Lower lobe of right lung (tissue), 2 donors: ENCODE measurements around the gene GLB1L2. TPM values are rescaled to one million over a fixed set of nuclear protein-coding genes. Genes with fewer than 3 reads are reported as not detected.
A peak's percentile ranks its signal among the peaks of the same experiment; 100 is the strongest.

ENCODE experiments used
- ATAC-seq, 2 donors: fragments of 200-7000 bp; cut with Tn5 transposase; one replicate each; pipeline ENCODE4 v1.9.1; 2020 to 2022; ENCODE audit warnings: mild to moderate bottlenecking in 2 of 2, moderate library complexity in 2 of 2
- DNase-seq: peaks from one replicate; pipeline ENCODE4 v3.0.0-alpha.2; 2020
- H3K27ac ChIP-seq: fragments of 200-600 bp; one replicate; pipeline ENCODE4 v1.8.0; 2022
- H3K27me3 ChIP-seq: fragments of 200-600 bp; one replicate; pipeline ENCODE4 v1.8.0; 2022; ENCODE audit warnings: low read depth
- H3K36me3 ChIP-seq: fragments of 200-600 bp; one replicate; pipeline ENCODE4 v1.8.0; 2022; ENCODE audit warnings: mild to moderate bottlenecking
- H3K4me1 ChIP-seq: fragments of 200-600 bp; one replicate; pipeline ENCODE4 v1.8.0; 2022
- H3K4me3 ChIP-seq: fragments of 200-600 bp; one replicate; pipeline ENCODE4 v1.8.0; 2022; ENCODE audit warnings: mild to moderate bottlenecking
- H3K9me3 ChIP-seq: fragments of 200-600 bp; one replicate; pipeline ENCODE4 v1.8.0; 2022
- intact Hi-C: fragments of 100-400 bp; cut with DNase I; formaldehyde crosslinking; loops from one replicate; pipeline ENCODE4 v1.11.0; 2022
- total RNA-seq: library from RNA; stranded (reverse); fragmentation: NEBNext Ultra II Directional; extraction: Animal tissue kit (Norgen Biotek cat#: 25700); gene quantifications from one replicate; pipeline ENCODE4 v1.2.1, GENCODE V29; 2021
- TF ChIP-seq, protein P1 (sequence below): fragments of 200-600 bp; IDR thresholded peaks from one replicate; pipeline ENCODE4 v1.8.0; 2022; ENCODE audit warnings: antibody characterized with exemption, mild to moderate bottlenecking
- donor health status: DM: no; HTN: yes; CAD: no; lungs with severe emphysema.

The GLB1L2 gene
- total RNA-seq, 1 donor from 2014 or later, result 5.1 TPM

DNA sequence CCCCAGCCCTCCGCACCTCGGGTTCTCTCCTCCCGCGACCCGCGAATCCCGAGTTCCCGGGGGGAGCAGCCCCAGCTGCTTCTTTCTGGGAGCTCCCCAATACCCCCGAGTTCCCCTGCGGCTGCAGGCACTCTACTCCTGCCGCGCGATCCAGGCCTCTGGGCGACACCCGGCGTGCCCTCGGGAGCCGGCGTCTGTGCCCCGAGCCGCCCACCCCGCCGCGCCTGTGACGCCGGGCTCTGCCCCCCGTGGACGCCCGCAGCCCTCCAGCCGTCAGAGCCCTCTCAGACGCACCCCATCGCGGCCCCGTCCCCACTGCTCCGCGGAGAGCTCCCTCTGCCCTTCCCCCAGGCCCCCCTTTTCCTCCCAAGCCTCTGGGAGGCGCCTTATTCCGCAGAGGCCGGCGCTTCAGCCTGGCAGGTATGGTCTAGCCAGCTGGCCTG lies 422 bp downstream of the GLB1L2 start:
- Histone ChIP-seq H3K27ac (no peak overlapping the region), H3K4me3 (peak overlapping the region; percentile 63), H3K36me3 (no peaks in the 10 kb centered on the region), H3K4me1 (peaks cover 17% of the 10 kb centered on the region), H3K9me3 (no peaks in the 10 kb centered on the region), H3K27me3 (peaks cover 24% of the 10 kb centered on the region)
- TF ChIP-seq, protein P1, sequence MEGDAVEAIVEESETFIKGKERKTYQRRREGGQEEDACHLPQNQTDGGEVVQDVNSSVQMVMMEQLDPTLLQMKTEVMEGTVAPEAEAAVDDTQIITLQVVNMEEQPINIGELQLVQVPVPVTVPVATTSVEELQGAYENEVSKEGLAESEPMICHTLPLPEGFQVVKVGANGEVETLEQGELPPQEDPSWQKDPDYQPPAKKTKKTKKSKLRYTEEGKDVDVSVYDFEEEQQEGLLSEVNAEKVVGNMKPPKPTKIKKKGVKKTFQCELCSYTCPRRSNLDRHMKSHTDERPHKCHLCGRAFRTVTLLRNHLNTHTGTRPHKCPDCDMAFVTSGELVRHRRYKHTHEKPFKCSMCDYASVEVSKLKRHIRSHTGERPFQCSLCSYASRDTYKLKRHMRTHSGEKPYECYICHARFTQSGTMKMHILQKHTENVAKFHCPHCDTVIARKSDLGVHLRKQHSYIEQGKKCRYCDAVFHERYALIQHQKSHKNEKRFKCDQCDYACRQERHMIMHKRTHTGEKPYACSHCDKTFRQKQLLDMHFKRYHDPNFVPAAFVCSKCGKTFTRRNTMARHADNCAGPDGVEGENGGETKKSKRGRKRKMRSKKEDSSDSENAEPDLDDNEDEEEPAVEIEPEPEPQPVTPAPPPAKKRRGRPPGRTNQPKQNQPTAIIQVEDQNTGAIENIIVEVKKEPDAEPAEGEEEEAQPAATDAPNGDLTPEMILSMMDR, result no peak
- intact Hi-C loops, result no loop called here
- DNase-seq (no peak), ATAC-seq (peak; percentile 65 to 66)

DNA sequence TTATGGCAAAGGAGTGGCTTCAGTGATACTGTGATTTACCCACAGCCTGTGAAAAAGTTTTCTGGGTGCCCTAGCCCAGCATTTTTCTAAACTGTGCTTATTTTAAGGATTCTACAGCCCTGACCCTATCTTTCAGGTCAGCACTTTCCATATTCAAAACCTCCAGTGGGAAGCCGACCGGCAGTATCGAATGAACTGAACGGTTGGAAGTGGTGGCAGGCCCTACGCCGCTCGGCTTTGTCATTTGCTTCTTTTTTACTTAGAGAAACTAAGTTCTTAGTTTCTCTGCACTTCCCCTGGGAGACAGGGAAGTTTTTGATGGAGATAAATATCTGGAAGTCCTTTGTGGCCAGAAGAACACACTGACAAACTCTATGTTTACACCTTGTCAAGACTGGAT lies 994 bp downstream of the GLB1L2 start:
- ATAC-seq (no peak), DNase-seq (no peak)
- no peak overlapping the region for H3K27ac ChIP-seq
- no peaks in the 10 kb centered on the region for H3K36me3 ChIP-seq
- peak overlapping the region; percentile 63 for H3K4me3 ChIP-seq
- intact Hi-C loops, result no loop called here
- H3K27me3 ChIP-seq, result peaks cover 24% of the 10 kb centered on the region
- H3K9me3 ChIP-seq, result no peaks in the 10 kb centered on the region
- peaks cover 17% of the 10 kb centered on the region for H3K4me1 ChIP-seq
- TF ChIP-seq, protein P1, result no peak

DNA sequence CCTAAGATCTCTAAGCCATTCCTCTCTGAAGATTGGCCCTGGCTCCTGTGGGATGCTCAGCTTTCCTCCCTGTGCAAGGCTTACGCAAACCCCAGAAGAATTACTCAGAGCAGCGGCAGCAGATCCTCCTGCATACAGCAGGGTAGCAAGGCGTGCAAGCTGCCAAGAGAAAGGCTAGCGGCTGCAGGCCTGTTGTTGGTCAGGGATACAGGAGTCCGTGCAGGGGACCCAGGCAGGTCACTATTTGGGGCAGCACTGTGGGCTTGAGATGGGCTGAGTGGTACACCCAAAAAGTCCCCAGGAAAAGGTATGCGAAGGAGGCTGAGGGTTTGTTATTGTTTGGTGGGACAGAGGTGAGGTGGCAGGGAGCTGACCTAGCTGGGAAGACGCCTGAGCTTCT lies 1.5 kb downstream of the GLB1L2 start:
- ATAC-seq (no peak), DNase-seq (no peak)
- H3K4me3 ChIP-seq, result no peak overlapping the region
- TF ChIP-seq, protein P1, result no peak
- peaks cover 17% of the 10 kb centered on the region for H3K4me1 ChIP-seq
- peaks cover 24% of the 10 kb centered on the region for H3K27me3 ChIP-seq
- H3K27ac ChIP-seq, result no peak overlapping the region
- H3K36me3 ChIP-seq, result no peaks in the 10 kb centered on the region
- intact Hi-C loops, result no loop called here
- H3K9me3 ChIP-seq, result no peaks in the 10 kb centered on the region

DNA sequence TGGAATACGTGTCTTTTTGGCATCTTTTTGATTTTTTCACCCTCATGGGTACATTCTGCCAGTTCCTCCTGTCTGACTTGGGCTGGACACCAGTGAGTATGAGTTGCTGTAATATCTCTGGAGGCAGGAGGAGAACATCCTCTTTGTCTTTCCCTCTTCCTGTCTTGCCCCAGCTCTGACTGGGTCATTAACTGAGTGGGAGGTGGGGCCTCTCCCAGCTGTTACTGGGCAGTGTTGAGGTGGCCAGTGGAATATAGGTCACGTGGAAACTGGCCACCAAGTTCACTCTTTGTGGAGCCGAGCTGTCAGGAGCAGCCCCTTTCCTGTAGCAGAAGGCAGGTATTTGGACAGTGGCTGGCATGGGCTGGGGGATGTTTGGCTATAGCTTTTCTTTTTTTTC lies 2.2 kb downstream of the GLB1L2 start:
- peaks cover 17% of the 10 kb centered on the region for H3K4me1 ChIP-seq
- no peak overlapping the region for H3K27ac ChIP-seq
- no peak overlapping the region for H3K4me3 ChIP-seq
- H3K27me3 ChIP-seq, result peaks cover 24% of the 10 kb centered on the region
- ATAC-seq, result peak; percentile 17 to 47
- TF ChIP-seq, protein P1, result no peak
- no peak for DNase-seq
- intact Hi-C loops, result no loop called here
- no peaks in the 10 kb centered on the region for H3K9me3 ChIP-seq
- H3K36me3 ChIP-seq, result no peaks in the 10 kb centered on the region

DNA sequence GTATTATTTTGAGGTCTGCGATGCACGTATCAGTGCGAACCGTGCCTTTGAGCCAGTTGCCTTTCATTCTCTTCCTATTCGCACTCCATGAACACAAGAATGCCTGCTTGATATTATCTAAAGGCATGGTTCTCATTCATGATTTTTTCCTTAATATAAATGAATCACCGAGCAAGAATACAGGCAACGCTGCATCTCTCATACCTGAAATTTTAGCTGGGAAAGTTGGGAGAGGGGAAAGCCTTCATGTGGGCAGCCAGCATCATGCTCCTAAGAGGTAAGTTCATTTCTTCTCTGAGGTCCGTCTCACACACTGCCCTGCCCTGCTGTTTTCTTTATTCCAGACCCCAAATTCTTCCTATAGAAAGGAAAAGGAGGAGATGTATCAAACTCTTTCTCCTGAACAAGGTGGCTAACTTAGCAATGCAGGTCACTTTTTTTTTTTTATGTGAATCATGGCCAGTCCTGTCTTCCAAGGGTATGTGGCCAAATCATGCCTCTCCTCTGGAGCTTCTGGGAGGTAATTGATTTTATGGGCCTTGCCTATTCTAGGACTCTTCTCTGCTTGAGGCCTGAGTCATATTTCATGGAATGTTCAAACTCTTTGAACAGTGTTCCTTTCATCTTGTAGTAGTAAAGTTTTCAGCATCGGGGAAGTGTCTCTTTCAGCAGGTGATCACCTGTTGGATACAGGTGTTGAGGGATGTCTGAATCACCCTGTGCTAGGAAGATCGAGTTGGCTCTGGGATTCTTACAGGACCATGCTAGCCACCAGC lies 3.2 kb downstream of the GLB1L2 start:
- Histone ChIP-seq H3K4me1 (peaks cover 17% of the 10 kb centered on the region), H3K9me3 (no peaks in the 10 kb centered on the region), H3K36me3 (no peaks in the 10 kb centered on the region), H3K27me3 (peaks cover 24% of the 10 kb centered on the region), H3K27ac (no peak overlapping the region), H3K4me3 (no peak overlapping the region)
- intact Hi-C loops, result no loop called here
- TF ChIP-seq, protein P1, result no peak
- no peak for ATAC-seq
- DNase-seq, result no peak
